Germinal center (tissue), 1 donor: ENCODE results near the gene KRT74.

Experiments used
- DNase-seq: peaks from one replicate; pipeline ENCODE4 v3.0.0; 2012; ENCODE audit warnings: mixed read lengths, low spot score

Gene KRT74

DNA sequence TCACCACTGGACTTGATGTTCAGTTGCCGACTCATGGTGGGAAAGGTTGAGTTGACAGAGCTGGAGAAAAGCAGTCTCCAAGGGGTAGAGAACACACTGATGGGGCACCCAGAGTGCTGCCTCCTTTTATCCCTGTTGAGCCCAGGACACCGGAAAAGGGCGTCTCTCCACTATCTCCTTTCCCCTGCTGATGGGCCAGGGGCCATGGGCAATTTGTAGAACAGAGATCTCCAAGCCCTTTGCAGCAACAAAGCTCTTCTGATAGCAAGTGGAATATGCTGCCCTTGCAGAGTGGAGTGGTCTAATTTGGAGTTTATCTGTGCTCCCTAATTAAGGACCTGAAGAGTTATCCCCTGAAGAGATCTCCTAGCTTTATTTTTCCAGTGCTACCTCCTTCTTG lies at the start of gene KRT74:
Gene KRT74, minus strand, starts transcription at position 101 of the 400 bp plus-strand sequence. Its CDS starts 66 bp downstream, at position 35.
- DNase-seq, result no peak

GRCh38 chr12:52622349-52622748 lies 48.7 kb upstream of the KRT74 start:
- DNase-seq, result no peak

GRCh38 chr12:52618866-52619265 lies 45.2 kb upstream of the KRT74 start:
- DNase-seq, result no peak

- DNase-seq, result no peak
Measured at GRCh38 chr12:52618216-52618615, 44.6 kb upstream of the KRT74 start, which contains the start of gene KRT73. TSS of gene KRT73 (minus strand) at chr12:52618559. CDS start at chr12:52618524, 35 bp downstream.

DNA sequence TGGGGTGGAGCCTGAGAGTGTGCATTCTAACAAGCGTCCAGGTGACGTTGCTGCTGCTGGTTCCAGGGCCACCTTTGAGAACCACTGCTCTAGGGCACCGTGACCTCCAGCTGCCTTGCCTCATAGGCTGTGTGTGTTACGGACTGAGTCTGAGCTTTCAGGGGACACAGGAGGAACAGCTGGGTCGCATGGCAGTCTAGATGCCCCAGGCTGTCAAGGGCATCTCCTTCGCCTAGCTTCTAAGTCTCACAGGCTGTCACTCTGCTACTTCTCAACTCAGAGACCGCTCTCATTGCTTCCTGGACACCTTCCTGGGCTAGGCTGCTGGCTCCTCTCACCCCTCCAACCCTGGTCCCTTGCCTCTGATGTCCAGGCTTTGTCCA lies 43.8 kb upstream of the KRT74 start:
- DNase-seq, result no peak

DNA sequence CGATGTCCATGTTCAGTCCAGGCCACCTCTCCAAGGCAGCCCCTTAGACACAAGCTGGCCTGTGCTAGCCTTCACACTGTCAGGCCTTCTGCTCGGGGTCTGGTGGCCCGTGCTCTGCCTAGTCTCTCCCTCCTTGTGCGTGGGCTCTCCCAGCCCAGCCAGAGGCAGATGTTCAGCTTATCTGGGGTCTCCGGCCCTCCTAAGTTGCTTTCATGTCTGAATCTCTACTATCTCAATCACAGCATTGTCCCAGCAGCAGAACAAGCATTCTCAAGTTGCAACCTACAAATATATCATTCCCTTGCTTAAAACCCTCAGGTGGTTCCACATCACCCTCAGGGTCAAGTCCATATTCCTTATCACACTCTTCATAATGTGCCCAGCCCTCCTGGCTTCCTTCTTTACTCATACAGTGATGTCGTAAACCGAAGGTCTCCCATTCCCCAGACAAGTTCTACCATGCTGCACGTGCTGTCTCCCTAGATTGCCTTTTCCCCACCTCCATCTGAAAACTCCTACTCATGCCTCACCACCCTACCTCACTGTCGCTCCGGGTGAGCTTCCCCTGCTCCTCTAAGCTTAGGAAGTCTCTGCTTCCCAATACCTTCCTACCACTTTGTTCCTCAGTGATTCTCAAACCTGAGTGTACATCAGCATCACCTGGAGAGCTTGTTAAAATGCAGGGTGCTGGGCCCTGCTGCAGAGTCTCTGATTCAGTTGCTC lies 43.2 kb upstream of the KRT74 start:
- DNase-seq, result no peak

DNA sequence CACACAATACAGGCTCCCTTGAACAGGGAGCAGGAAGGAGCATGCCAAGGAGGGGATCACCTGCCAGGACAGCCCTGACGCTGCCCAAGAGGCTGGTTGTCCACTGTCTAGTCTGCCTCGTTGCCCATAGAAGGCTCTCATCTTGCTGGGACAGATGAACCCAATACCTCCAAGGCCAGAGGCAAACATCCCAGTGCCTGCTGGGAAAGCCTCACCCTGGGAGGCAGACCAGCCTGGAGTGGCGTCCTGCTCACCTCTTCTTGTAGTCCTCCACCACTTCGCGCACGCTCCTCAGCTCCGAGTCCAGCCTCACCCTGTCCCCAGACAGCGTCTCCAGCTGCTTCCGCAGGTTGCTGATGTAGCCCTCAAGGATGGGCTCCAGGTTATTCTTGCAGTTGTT lies 42.3 kb upstream of the KRT74 start:
- DNase-seq, result no peak

DNA sequence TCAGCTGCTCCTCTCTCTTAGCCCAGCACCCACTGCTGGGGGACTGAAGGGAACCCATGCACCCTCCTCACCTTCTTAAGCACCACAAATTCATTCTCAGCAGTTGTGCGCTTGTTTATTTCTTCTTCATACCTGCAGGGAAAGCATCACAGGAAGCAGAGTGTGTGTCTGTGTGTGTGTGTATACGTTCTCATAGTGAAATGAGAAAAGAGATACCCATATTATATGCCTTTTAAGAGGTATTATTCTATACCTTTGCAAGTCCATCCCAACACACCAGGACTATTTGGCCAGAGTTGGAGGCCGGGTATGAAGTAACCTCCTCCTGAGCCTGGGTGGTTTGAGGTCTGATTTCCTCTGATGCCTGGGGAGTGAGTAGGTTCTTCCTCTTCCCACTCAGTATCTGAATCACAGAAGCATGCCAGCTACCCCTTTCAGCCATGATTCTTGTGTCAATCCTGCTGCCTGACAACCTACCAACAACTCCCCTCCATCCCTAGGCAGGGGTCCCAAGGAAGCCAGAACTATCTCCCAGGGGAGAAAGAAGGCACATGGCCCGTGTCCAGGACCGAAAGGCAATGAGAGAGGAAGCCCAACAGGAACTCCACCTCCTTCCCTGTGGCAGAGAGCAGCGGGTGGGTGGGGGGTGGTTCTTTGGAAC lies 41.7 kb upstream of the KRT74 start:
- no peak for DNase-seq

DNA sequence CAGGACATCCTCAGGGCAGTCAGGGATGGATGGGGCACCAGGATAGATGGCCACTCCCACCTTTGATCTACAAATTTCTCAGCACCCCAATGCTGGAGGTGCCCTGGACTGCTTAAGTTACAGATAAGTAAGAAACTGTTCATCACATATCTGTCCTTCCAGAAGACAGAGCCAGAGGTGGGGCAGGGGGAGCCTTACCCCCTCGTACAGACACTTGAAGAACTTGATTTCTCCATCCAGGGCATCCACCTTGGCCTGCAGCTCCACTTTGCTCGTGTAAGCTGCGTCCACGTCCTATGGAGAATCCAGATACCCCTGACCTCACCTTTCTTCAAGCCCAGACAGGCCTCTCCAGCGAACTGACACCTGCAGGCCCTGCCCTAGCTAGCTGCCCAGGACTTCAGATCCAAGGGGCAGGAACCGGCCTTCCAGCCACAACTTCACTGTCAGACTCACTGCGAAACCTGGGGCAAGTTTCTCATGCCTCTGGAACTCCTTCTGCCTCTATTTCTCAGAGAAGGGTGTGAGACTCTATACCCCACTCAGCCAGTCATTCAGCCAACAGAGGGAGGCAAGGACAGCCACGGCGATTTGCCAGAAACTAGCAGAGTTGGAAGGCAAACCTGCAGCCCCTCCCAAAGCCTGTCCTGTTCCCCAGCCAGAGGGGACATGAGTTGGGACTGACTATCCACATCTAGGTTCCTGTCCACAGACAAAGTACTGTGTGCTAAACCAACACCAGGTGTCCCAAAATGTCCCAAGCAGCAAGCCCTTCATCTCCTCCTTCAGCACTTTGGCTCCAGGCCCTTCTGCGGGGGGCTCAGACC lies 41.0 kb upstream of the KRT74 start:
- DNase-seq, result no peak

DNA sequence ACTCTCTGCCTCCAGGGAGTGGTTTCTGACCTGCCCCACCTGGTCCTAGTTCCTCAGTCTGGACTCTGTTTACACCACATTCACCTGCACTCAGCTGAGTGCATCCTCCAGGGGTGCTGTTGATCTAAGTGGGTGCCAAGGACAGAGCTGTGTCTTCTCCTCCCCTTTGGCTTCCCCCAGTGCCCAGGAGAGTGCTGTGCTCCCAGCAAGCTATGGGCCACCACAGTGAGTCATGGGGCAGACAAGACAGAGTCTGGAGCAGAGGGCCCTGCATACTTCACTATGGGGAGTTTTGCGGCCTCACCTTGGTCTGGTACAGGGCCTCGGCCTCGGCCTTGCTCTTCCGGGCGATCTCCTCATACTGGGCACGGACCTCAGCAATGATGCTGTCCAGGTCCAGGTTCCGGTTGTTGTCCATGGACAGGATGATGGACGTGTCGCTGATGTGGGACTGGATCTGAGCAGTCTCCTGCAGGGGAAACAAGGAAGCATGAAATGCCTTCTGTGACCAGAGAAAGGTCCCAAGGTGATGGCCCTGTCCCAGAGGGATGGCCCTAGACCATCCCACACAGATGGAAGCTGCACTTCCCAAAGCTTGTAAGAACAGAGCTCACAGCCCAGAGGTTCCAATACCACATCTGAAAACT lies 39.9 kb upstream of the KRT74 start:
- no peak for DNase-seq

GRCh38 chr12:52612431-52613383 lies 39.1 kb upstream of the KRT74 start:
- DNase-seq, result no peak

DNA sequence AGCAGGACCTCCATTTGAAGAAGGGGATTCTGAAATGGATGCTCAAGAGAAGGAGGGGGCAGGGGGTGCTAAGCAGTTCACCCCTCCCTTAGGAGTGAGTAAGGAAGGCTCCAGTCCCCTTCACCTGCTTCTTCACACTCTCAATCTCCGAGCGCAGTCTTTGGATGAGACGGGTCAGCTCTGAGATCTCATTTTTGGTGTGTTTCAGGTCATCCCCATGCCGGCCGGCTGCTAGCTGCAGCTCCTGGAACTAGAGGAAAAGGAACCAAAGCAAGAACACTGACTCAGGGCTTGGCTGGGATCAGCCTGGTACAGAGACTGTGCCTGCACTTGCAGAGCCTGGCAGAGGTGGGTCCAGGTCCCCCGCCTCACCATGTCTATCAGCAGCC lies 37.4 kb upstream of the KRT74 start:
- no peak for DNase-seq

GRCh38 chr12:52608826-52609630 lies 35.4 kb upstream of the KRT74 start:
- no peak for DNase-seq

DNA sequence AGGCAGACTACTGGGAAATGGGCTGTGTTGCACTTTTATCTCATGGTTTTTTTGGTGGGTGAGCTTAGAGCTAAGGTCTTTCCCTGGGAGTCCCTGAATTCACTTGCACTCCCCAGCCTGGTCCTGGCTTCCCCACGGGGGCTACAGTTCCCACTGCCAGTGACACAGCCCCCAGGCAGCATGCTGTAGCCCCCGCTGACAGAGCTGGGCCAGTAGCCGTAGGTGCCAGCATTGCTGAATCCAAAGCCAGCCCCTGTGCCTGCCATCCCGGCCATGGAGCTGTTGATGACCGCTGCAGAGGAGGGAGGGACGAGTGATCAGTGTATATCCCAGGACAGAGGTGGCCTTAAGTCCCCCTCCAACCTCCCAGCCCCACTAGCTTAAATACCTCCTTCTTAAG lies 34.5 kb upstream of the KRT74 start:
- DNase-seq, result no peak

GRCh38 chr12:52607314-52607713 lies 33.7 kb upstream of the KRT74 start:
- no peak for DNase-seq

GRCh38 chr12:52606581-52607218 lies 33.1 kb upstream of the KRT74 start:
- DNase-seq, result no peak

DNA sequence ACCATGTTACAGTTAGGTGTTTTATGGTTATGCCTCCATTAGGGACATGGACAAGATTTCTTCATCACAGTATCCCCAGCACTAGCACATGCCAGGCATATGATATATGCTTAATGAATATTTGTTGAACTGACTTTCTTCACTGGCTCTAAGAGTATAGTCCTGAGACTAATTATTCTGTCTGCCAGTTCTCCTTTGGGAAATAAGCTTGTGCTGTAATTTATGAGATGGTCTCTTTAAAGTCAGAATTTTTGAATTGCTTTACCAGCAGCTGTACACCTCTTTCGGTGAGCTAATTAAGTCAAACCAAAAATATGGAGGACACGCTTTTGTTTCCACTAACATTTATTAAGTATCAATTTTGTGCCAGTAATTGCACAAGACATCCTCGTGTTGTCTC lies 32.5 kb upstream of the KRT74 start:
- no peak for DNase-seq

- DNase-seq, result no peak
Measured at GRCh38 chr12:52605542-52605941, 31.9 kb upstream of the KRT74 start.

- DNase-seq, result no peak
Measured at GRCh38 chr12:52604859-52605258, 31.2 kb upstream of the KRT74 start.

- no peak for DNase-seq
Measured at GRCh38 chr12:52603314-52603713, 29.7 kb upstream of the KRT74 start.
